ENCODE results near the gene GATA2.
A peak's percentile ranks its signal among the peaks of the same experiment; 100 is the strongest.

GATA2 gene

DNA sequence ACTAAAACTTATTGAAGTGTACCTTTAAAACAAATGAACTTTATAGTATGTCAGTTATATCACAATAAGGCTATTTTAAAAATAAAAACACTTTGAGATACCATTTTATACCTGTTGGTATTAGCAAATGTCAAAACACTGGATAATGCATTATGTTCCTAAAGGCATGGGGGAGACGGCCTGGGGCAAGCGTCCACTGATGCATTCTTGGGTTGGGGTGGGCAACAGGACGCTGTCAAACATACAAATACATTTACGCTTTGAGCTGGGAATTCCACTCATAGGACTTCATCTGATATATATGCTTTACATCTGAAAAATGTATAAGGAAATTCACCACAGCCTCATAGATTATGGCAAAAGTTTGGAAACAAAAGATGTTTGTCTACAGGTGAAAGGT lies 7.6 kb upstream of the GATA2 start:
- H3K4me3 ChIP-seq (ENCODE audit: low read depth, low read length) = no peak overlapping the region

DNA sequence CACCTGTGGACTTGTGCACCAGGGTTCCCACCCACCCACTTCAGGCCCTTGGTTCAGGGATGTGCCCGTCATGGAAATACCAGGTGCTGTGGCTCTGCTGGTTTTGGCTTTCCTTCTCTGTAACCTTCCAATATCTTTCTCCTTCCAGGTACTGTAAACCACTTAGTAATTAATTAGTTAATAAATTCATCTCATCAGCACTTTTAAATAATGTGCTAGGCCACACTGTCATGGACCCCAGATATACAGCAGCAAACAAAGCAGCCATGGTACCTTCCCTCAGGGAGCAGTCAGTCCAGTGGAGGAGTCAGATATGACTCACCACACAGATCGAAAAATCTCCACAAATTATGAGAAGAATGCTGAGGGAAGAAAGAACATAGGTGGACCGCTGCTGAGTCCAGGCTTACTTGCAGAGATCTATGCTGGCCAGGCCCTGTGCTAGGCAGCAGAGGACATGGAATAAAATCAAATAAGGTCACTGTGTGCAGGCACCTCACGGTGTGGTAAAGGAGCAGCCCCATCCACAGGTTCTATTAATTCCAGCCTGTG lies 6.8 kb upstream of the GATA2 start:
- TF ChIP-seq, protein P1, sequence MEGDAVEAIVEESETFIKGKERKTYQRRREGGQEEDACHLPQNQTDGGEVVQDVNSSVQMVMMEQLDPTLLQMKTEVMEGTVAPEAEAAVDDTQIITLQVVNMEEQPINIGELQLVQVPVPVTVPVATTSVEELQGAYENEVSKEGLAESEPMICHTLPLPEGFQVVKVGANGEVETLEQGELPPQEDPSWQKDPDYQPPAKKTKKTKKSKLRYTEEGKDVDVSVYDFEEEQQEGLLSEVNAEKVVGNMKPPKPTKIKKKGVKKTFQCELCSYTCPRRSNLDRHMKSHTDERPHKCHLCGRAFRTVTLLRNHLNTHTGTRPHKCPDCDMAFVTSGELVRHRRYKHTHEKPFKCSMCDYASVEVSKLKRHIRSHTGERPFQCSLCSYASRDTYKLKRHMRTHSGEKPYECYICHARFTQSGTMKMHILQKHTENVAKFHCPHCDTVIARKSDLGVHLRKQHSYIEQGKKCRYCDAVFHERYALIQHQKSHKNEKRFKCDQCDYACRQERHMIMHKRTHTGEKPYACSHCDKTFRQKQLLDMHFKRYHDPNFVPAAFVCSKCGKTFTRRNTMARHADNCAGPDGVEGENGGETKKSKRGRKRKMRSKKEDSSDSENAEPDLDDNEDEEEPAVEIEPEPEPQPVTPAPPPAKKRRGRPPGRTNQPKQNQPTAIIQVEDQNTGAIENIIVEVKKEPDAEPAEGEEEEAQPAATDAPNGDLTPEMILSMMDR (IDR thresholded peaks at IDR 0.05; ENCODE audit: low read depth, low read length) = no peak

More for the DNA sequence above, 7.6 kb upstream of the GATA2 start:
- TF ChIP-seq, protein P1 (IDR thresholded peaks at IDR 0.05; ENCODE audit: low read depth, low read length) = no peak

DNA sequence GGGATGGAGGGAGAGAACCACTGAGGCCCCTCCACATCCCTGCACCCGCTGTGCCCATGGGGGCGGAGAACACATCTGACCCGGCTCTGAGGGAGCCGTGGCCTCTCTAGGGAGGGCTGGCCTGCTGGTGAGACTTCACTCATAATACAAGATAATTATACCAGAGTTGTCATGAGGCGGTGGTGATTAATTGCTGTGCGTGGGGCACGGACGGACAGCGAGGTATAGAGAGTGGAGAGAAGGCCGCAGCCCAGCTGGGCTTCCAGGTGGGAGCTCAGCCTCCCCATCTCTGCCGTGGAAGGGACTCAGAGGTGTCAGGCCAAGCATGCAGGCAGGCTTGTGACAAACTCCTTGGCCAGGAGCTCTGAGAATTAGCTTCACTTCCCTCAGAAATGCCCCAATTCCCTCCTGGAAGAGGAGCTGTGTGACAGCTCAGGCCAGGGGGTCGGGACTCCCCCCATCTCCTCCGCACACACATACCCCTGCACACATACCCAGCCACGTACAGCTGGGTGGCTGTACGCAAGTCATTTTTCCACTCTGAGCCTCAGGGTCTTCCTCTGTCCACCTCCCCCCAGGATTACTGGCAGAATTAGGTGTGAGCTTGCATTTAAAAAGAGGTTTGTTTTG lies 6.0 kb upstream of the GATA2 start:
- TF ChIP-seq, protein P1 (IDR thresholded peaks at IDR 0.05; ENCODE audit: low read depth, low read length) = no peak

More for the DNA sequence above, 6.8 kb upstream of the GATA2 start:
- H3K4me3 ChIP-seq (ENCODE audit: low read depth, low read length) = no peak overlapping the region

DNA sequence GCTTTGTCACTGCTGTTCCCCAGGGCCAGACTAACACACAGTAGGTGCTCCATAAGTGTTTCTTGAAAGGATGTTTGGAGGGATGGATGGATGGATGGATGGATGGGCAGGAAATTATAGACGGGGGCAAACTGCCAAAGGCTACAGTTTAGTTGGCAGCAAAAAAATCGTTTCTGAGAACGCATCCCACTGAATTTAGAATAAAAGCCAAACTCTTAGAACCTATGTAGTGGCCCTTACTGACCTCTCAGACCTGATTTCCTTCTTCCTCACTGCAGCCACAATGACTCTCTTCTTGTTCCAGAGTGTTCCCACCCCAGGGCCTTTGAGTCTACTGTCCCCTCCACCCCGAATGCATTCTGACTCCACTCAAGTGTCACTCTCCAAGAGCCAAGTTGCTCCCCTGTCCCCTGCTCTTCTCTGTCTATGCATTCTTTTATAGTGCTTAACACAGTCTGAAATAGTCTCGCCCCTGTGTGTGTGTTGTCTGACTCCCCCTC lies 5.2 kb upstream of the GATA2 start:
- TF ChIP-seq, protein P1 (IDR thresholded peaks at IDR 0.05; ENCODE audit: low read depth, low read length) = no peak
- H3K4me3 ChIP-seq (ENCODE audit: low read depth, low read length) = no peak overlapping the region

More for the DNA sequence above, 6.0 kb upstream of the GATA2 start:
- H3K4me3 ChIP-seq (ENCODE audit: low read depth, low read length) = no peak overlapping the region

DNA sequence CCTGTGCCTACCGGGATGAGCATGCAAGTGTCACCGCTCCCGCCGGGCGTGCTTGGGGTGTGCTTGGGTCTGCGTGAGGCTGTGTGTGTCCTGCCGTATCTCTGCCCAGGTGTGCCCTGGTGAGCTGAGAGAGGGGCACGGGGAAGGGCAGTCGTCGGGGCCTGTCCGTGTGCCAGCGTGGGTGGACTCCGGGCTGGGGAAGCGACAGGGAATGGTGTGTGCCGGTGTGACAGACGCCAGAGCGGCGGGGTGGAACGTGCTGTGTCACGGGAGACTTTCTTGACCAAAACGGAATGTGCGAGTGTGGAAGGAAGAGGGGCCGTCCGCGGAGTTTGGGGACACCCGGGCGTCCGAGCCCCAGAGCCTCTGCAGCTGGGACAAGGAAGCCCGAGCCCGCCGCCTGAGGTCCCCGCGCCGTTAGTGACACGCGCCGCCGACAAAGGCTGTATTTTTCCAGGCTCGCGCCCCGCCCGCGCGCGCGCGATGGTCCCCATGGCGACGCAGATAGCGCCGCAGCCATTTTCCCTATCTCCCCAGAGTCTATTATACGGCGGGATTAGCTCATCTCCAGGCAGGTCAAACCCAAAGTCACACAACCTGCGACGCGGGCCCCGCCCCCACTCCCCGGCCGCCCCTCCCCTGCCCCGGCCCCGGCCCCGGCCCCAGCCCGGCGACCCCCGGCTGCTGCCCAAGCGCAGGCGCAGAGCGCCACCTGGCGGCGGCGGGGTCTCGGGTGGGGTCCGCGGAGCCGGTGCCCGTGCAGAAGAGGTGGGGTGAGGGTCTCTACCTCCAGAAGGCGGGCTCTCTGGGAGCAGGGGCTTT lies 4.5 kb upstream of the GATA2 start:
- peak overlapping the region; percentile 62 for H3K4me3 ChIP-seq (ENCODE audit: low read depth, low read length)
- TF ChIP-seq, protein P1 (IDR thresholded peaks at IDR 0.05; ENCODE audit: low read depth, low read length) = no peak

DNA sequence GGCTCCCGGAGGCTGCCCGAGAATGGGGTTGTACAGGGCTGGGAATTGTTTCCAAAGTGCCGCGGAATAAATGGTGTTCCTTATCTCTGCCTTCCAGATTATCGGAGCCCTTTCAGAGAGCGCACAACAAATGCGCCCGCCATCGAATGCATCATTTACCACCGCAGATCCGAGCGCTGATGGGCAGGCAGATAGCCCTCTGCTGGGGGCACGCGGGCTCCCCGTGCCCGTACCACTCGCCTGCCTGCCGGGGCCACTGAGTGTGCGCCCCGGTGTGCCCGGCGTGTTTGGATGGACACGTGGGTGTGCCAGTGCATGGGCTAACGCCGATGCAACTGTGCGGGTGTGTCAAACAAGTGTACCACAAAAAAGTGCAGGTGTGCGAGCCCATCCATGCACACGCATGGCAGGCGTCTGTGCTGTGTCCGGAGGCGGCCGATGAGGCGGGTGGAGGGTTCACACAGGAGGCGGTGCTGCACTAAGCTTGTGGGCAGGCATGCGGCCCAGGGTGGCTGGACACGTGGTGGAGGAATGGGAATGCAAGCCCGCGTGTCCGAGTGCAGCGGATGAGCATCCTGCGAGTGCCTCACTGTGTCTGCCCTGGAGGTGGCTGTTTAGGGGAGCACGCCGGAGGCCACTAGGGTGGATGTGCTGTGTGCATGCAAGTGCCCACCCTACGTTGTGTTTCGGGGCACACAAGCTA lies 3.8 kb upstream of the GATA2 start:
- TF ChIP-seq, protein P1 (IDR thresholded peaks at IDR 0.05; ENCODE audit: low read depth, low read length) = no peak
- H3K4me3 ChIP-seq (ENCODE audit: low read depth, low read length) = no peak overlapping the region; the same call in 1 of the 2 replicates

Data from WI38 (cell line).